ENCODE results near the gene FBXO38.

DNA sequence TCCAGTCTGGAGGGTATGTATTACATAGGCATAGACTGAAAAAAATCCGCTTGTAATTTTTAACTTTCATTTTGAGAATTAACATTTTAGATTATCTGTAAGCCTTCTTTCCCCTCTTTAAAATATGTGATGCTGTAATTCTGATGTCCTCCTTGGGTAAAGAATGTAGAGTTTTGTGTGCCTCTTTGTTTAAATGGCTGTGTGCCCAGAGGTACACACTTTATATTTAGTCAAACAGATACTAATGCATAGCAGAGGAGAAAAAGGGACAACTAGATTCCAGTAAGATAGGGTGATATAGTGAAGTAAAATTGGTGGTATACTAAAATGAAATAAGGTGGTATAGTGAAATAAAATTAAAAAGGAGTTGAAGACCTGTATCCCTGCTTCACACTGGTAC is 1.3 kb downstream of the FBXO38 start:
- TF ChIP-seq CTCF (IDR thresholded peaks at IDR 0.05): no peak
- TF ChIP-seq POLR2A (IDR thresholded peaks at IDR 0.05): no peak

Data from adrenal gland (tissue), 5 donors.